ENCODE measurements around the gene SLC4A1.

DNA sequence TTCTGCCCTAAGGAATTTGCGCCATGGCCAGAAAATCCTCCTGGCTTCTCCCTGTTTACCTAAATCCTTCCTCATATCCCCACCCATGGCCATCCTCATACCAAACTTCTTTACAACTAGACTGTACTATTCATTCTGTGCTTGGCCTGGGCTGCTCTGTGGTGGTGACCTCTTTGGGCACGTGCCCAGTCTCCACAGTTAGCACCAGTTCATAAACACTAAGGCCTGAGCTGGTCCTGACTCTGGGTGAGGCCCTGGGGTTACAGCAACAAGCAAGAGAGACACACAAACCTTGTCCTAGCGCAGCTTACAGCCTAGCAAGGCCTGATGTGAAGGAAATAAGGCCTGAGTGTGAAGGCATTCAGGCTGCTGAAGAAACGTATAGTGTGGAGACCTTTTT, 65.2 kb downstream of the SLC4A1 start:
- TF ChIP-seq, protein P1, sequence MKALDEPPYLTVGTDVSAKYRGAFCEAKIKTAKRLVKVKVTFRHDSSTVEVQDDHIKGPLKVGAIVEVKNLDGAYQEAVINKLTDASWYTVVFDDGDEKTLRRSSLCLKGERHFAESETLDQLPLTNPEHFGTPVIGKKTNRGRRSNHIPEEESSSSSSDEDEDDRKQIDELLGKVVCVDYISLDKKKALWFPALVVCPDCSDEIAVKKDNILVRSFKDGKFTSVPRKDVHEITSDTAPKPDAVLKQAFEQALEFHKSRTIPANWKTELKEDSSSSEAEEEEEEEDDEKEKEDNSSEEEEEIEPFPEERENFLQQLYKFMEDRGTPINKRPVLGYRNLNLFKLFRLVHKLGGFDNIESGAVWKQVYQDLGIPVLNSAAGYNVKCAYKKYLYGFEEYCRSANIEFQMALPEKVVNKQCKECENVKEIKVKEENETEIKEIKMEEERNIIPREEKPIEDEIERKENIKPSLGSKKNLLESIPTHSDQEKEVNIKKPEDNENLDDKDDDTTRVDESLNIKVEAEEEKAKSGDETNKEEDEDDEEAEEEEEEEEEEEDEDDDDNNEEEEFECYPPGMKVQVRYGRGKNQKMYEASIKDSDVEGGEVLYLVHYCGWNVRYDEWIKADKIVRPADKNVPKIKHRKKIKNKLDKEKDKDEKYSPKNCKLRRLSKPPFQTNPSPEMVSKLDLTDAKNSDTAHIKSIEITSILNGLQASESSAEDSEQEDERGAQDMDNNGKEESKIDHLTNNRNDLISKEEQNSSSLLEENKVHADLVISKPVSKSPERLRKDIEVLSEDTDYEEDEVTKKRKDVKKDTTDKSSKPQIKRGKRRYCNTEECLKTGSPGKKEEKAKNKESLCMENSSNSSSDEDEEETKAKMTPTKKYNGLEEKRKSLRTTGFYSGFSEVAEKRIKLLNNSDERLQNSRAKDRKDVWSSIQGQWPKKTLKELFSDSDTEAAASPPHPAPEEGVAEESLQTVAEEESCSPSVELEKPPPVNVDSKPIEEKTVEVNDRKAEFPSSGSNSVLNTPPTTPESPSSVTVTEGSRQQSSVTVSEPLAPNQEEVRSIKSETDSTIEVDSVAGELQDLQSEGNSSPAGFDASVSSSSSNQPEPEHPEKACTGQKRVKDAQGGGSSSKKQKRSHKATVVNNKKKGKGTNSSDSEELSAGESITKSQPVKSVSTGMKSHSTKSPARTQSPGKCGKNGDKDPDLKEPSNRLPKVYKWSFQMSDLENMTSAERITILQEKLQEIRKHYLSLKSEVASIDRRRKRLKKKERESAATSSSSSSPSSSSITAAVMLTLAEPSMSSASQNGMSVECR (CRISPR knock-in tag; IDR thresholded peaks at IDR 0.05; ENCODE audit: borderline replicate concordance) = no peak
- TF ChIP-seq CREB1 (CRISPR knock-in tag; IDR thresholded peaks at IDR 0.05) (no peak), KAT7 (CRISPR knock-in tag; IDR thresholded peaks at IDR 0.05; ENCODE audit: borderline replicate concordance) (no peak), ETV6 (CRISPR knock-in tag; IDR thresholded peaks at IDR 0.05) (no peak), GRHL2 (CRISPR knock-in tag; IDR thresholded peaks at IDR 0.05; ENCODE audit: insufficient replicate concordance, severe bottlenecking) (no peak), NR1H2 (CRISPR knock-in tag; IDR thresholded peaks at IDR 0.05) (no peak)
- TF ChIP-seq, protein P2, sequence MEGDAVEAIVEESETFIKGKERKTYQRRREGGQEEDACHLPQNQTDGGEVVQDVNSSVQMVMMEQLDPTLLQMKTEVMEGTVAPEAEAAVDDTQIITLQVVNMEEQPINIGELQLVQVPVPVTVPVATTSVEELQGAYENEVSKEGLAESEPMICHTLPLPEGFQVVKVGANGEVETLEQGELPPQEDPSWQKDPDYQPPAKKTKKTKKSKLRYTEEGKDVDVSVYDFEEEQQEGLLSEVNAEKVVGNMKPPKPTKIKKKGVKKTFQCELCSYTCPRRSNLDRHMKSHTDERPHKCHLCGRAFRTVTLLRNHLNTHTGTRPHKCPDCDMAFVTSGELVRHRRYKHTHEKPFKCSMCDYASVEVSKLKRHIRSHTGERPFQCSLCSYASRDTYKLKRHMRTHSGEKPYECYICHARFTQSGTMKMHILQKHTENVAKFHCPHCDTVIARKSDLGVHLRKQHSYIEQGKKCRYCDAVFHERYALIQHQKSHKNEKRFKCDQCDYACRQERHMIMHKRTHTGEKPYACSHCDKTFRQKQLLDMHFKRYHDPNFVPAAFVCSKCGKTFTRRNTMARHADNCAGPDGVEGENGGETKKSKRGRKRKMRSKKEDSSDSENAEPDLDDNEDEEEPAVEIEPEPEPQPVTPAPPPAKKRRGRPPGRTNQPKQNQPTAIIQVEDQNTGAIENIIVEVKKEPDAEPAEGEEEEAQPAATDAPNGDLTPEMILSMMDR (IDR thresholded peaks at IDR 0.05) = no peak
- TF ChIP-seq, protein P3, sequence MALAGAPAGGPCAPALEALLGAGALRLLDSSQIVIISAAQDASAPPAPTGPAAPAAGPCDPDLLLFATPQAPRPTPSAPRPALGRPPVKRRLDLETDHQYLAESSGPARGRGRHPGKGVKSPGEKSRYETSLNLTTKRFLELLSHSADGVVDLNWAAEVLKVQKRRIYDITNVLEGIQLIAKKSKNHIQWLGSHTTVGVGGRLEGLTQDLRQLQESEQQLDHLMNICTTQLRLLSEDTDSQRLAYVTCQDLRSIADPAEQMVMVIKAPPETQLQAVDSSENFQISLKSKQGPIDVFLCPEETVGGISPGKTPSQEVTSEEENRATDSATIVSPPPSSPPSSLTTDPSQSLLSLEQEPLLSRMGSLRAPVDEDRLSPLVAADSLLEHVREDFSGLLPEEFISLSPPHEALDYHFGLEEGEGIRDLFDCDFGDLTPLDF (CRISPR knock-in tag; IDR thresholded peaks at IDR 0.05) = no peak
- TF ChIP-seq, protein P4, sequence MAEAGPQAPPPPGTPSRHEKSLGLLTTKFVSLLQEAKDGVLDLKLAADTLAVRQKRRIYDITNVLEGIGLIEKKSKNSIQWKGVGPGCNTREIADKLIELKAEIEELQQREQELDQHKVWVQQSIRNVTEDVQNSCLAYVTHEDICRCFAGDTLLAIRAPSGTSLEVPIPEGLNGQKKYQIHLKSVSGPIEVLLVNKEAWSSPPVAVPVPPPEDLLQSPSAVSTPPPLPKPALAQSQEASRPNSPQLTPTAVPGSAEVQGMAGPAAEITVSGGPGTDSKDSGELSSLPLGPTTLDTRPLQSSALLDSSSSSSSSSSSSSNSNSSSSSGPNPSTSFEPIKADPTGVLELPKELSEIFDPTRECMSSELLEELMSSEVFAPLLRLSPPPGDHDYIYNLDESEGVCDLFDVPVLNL (CRISPR knock-in tag; IDR thresholded peaks at IDR 0.05; ENCODE audit: borderline replicate concordance, low read depth) = no peak
- TF ChIP-seq, protein P5, sequence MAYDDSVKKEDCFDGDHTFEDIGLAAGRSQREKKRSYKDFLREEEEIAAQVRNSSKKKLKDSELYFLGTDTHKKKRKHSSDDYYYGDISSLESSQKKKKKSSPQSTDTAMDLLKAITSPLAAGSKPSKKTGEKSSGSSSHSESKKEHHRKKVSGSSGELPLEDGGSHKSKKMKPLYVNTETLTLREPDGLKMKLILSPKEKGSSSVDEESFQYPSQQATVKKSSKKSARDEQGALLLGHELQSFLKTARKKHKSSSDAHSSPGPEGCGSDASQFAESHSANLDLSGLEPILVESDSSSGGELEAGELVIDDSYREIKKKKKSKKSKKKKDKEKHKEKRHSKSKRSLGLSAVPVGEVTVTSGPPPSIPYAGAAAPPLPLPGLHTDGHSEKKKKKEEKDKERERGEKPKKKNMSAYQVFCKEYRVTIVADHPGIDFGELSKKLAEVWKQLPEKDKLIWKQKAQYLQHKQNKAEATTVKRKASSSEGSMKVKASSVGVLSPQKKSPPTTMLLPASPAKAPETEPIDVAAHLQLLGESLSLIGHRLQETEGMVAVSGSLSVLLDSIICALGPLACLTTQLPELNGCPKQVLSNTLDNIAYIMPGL (CRISPR knock-in tag; IDR thresholded peaks at IDR 0.05) = no peak
- TF ChIP-seq, protein P6, sequence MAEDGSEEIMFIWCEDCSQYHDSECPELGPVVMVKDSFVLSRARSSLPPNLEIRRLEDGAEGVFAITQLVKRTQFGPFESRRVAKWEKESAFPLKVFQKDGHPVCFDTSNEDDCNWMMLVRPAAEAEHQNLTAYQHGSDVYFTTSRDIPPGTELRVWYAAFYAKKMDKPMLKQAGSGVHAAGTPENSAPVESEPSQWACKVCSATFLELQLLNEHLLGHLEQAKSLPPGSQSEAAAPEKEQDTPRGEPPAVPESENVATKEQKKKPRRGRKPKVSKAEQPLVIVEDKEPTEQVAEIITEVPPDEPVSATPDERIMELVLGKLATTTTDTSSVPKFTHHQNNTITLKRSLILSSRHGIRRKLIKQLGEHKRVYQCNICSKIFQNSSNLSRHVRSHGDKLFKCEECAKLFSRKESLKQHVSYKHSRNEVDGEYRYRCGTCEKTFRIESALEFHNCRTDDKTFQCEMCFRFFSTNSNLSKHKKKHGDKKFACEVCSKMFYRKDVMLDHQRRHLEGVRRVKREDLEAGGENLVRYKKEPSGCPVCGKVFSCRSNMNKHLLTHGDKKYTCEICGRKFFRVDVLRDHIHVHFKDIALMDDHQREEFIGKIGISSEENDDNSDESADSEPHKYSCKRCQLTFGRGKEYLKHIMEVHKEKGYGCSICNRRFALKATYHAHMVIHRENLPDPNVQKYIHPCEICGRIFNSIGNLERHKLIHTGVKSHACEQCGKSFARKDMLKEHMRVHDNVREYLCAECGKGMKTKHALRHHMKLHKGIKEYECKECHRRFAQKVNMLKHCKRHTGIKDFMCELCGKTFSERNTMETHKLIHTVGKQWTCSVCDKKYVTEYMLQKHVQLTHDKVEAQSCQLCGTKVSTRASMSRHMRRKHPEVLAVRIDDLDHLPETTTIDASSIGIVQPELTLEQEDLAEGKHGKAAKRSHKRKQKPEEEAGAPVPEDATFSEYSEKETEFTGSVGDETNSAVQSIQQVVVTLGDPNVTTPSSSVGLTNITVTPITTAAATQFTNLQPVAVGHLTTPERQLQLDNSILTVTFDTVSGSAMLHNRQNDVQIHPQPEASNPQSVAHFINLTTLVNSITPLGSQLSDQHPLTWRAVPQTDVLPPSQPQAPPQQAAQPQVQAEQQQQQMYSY (CRISPR knock-in tag; IDR thresholded peaks at IDR 0.05) = no peak
- TF ChIP-seq, protein P7, sequence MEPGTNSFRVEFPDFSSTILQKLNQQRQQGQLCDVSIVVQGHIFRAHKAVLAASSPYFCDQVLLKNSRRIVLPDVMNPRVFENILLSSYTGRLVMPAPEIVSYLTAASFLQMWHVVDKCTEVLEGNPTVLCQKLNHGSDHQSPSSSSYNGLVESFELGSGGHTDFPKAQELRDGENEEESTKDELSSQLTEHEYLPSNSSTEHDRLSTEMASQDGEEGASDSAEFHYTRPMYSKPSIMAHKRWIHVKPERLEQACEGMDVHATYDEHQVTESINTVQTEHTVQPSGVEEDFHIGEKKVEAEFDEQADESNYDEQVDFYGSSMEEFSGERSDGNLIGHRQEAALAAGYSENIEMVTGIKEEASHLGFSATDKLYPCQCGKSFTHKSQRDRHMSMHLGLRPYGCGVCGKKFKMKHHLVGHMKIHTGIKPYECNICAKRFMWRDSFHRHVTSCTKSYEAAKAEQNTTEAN (CRISPR knock-in tag; IDR thresholded peaks at IDR 0.05) = no peak
- TF ChIP-seq, protein P8, sequence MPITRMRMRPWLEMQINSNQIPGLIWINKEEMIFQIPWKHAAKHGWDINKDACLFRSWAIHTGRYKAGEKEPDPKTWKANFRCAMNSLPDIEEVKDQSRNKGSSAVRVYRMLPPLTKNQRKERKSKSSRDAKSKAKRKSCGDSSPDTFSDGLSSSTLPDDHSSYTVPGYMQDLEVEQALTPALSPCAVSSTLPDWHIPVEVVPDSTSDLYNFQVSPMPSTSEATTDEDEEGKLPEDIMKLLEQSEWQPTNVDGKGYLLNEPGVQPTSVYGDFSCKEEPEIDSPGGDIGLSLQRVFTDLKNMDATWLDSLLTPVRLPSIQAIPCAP (CRISPR knock-in tag; IDR thresholded peaks at IDR 0.05) = no peak
- TF ChIP-seq, protein P9, sequence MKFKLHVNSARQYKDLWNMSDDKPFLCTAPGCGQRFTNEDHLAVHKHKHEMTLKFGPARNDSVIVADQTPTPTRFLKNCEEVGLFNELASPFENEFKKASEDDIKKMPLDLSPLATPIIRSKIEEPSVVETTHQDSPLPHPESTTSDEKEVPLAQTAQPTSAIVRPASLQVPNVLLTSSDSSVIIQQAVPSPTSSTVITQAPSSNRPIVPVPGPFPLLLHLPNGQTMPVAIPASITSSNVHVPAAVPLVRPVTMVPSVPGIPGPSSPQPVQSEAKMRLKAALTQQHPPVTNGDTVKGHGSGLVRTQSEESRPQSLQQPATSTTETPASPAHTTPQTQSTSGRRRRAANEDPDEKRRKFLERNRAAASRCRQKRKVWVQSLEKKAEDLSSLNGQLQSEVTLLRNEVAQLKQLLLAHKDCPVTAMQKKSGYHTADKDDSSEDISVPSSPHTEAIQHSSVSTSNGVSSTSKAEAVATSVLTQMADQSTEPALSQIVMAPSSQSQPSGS (CRISPR knock-in tag; IDR thresholded peaks at IDR 0.05; ENCODE audit: borderline replicate concordance, low read depth) = no peak
